Activated B cell treated with CpG ODN at 0.5 μM for 24 hours (primary cell): ENCODE data around the gene PLS1. TPM values are rescaled to one million over a fixed set of nuclear protein-coding genes. Genes with fewer than 3 reads are reported as not detected.

ENCODE experiments used
- ATAC-seq: fragments of 200-7000 bp; cut with Tn5 transposase; one replicate; pipeline ENCODE4 v1.10.0; 2021; ENCODE audit warnings: low read depth, mild to moderate bottlenecking, moderate library complexity
- CTCF ChIA-PET: fragments of 350-600 bp; sonication (Branson Sonifier 250); formaldehyde crosslinking; loops from one replicate; lab custom pipeline; 2021; ENCODE audit warnings: antibody characterized with exemption; lab: Charles Lee
- POLR2A ChIA-PET: fragments of 350-600 bp; sonication (Branson Sonifier 250); formaldehyde crosslinking; loops from one replicate; lab custom pipeline; 2021; ENCODE audit warnings: antibody characterized with exemption; lab: Charles Lee
- DNase-seq: peaks from one replicate; pipeline ENCODE4 v3.0.0; 2022
- H3K27ac Mint-ChIP-seq: one replicate; pipeline ENCODE4 v1.8.0; 2020; ENCODE audit warnings: mixed read lengths
- H3K27me3 Mint-ChIP-seq: one replicate; pipeline ENCODE4 v1.8.0; 2021; ENCODE audit warnings: mixed read lengths
- H3K36me3 Mint-ChIP-seq: one replicate; pipeline ENCODE4 v1.8.0; 2021; ENCODE audit warnings: low read depth, mixed read lengths
- H3K4me1 Mint-ChIP-seq: one replicate; pipeline ENCODE4 v1.8.0; 2021; ENCODE audit warnings: mixed read lengths
- H3K4me3 Mint-ChIP-seq: one replicate; pipeline ENCODE4 v1.8.0; 2020; ENCODE audit warnings: mild to moderate bottlenecking, mixed read lengths
- H3K9me3 Mint-ChIP-seq: one replicate; pipeline ENCODE4 v1.8.0; 2020; ENCODE audit warnings: mixed read lengths
- CTCF ChIP-seq: fragments of 200-600 bp; IDR thresholded peaks from one replicate; pipeline ENCODE4 v1.8.0; 2022; ENCODE audit warnings: antibody characterized with exemption, mild to moderate bottlenecking
- intact Hi-C: fragments of 100-400 bp; cut with micrococcal nuclease; formaldehyde crosslinking; loops from one replicate; pipeline ENCODE4 v1.15.1; 2024
- total RNA-seq: library from RNA; stranded (reverse); gene quantifications from 2 replicates; pipeline ENCODE4 v1.2.3, GENCODE V29; 2022

The PLS1 gene
- total RNA-seq, 1 donor from 2014 or later: 0.91 TPM

GRCh38 chr3:142604940-142605339 lies 8.7 kb downstream of the PLS1 start:
- no peaks in the 10 kb centered on the region for H3K4me1 Mint-ChIP-seq
- ChIA-PET POLR2A (no interaction called here), CTCF (no interaction called here)
- H3K27me3 Mint-ChIP-seq: peaks cover 1% of the 10 kb centered on the region
- no peak for DNase-seq
- no peak for TF ChIP-seq CTCF
- no peaks in the 10 kb centered on the region for H3K9me3 Mint-ChIP-seq
- no peaks in the 10 kb centered on the region for H3K36me3 Mint-ChIP-seq
- no peak for ATAC-seq
- H3K4me3 Mint-ChIP-seq: no peak overlapping the region
- H3K27ac Mint-ChIP-seq: no peak overlapping the region
- intact Hi-C loops: no loop called here

GRCh38 chr3:142608631-142609030 lies 12.4 kb downstream of the PLS1 start:
- H3K36me3 Mint-ChIP-seq: no peaks in the 10 kb centered on the region
- H3K4me3 Mint-ChIP-seq: no peak overlapping the region
- POLR2A ChIA-PET: no interaction called here
- ATAC-seq: no peak
- no peaks in the 10 kb centered on the region for H3K27me3 Mint-ChIP-seq
- no peak overlapping the region for H3K27ac Mint-ChIP-seq
- intact Hi-C loops: no loop called here
- no peak for DNase-seq
- CTCF ChIA-PET: no interaction called here
- H3K9me3 Mint-ChIP-seq: no peaks in the 10 kb centered on the region
- no peak for TF ChIP-seq CTCF
- H3K4me1 Mint-ChIP-seq: no peaks in the 10 kb centered on the region

GRCh38 chr3:142609136-142609535 lies 12.9 kb downstream of the PLS1 start:
- Mint-ChIP-seq H3K9me3 (no peaks in the 10 kb centered on the region), H3K36me3 (no peaks in the 10 kb centered on the region), H3K27me3 (no peaks in the 10 kb centered on the region), H3K4me3 (no peak overlapping the region), H3K4me1 (no peaks in the 10 kb centered on the region), H3K27ac (no peak overlapping the region)
- no peak for DNase-seq
- CTCF ChIA-PET: no interaction called here
- no peak for ATAC-seq
- intact Hi-C loops: no loop called here
- no peak for TF ChIP-seq CTCF
- POLR2A ChIA-PET: no interaction called here

GRCh38 chr3:142611206-142611605 lies 15.0 kb downstream of the PLS1 start:
- no peaks in the 10 kb centered on the region for H3K36me3 Mint-ChIP-seq
- CTCF ChIA-PET: no interaction called here
- H3K4me3 Mint-ChIP-seq: no peak overlapping the region
- intact Hi-C loops: no loop called here
- TF ChIP-seq CTCF: no peak
- no peaks in the 10 kb centered on the region for H3K9me3 Mint-ChIP-seq
- POLR2A ChIA-PET: no interaction called here
- H3K4me1 Mint-ChIP-seq: no peaks in the 10 kb centered on the region
- no peaks in the 10 kb centered on the region for H3K27me3 Mint-ChIP-seq
- H3K27ac Mint-ChIP-seq: no peak overlapping the region
- ATAC-seq: no peak
- DNase-seq: no peak

- Mint-ChIP-seq H3K36me3 (no peaks in the 10 kb centered on the region), H3K27ac (no peak overlapping the region)
Observed at GRCh38 chr3:142613491-142613890, 17.3 kb downstream of the PLS1 start.

More at GRCh38 chr3:142613491-142613890, 17.3 kb downstream of the PLS1 start:
- intact Hi-C loops: no loop called here
- ChIA-PET CTCF (no interaction called here), POLR2A (no interaction called here)
- TF ChIP-seq CTCF: no peak
- Mint-ChIP-seq H3K27me3 (no peaks in the 10 kb centered on the region), H3K4me3 (no peak overlapping the region), H3K9me3 (no peaks in the 10 kb centered on the region), H3K4me1 (no peaks in the 10 kb centered on the region)
- ATAC-seq: no peak
- DNase-seq: no peak
